Measurements from ENCODE around the gene MYH2. TPM values are rescaled to one million over a fixed set of nuclear protein-coding genes. Genes with fewer than 3 reads are reported as not detected.

Gene MYH2
- total and polyA plus RNA-seq, 2 of the 13 experiments (the other 11 are each of a cell fraction or from before 2014, with no cell fraction given): not detected

- 9% methylated on average over 6 of the region's 6 CpGs for WGBS (ENCODE audit: low lambda C conversion rate)
- POLR2A ChIA-PET: no interaction called here
- DNase-seq (ENCODE audit: low spot score): no peak
- CTCF ChIA-PET (ENCODE audit: low intra/inter-chr PET ratio, low total read pairs): no interaction called here
- no peaks in the 10 kb centered on the region for H3K79me2 ChIP-seq (ENCODE audit: insufficient read depth, low read length)
- H3K9me3 ChIP-seq (ENCODE audit: low read length): peaks cover under 1% of the 10 kb centered on the region; the same call in 1 of the 2 replicates
- no peaks in the 10 kb centered on the region for H3K4me1 ChIP-seq (ENCODE audit: insufficient read depth, low read length)
- H3K9ac ChIP-seq (ENCODE audit: insufficient read depth, low read depth, low read length): no peak overlapping the region
- FAIRE-seq: no peak
- in situ Hi-C loops (cut with HindIII; ENCODE audit: extremely low pct_ligation_motif_present, low pct_unique_long_range_greater_than_20kb) (no loop called here), intact Hi-C loops (cut with micrococcal nuclease; ENCODE audit: unreplicated experiment) (no loop called here)
- H3K27me3 ChIP-seq (ENCODE audit: control insufficient read depth in 1 of 2, insufficient read depth in 2 of 2, low read length in 2 of 2): peaks cover 0 to 20% of the 10 kb centered on the region in 2 experiments; a peak in 4 of 5 replicates
- H3K4me3 ChIP-seq (replicated peaks in 1 of 3; ENCODE audit: insufficient read depth in 1 of 3, low read depth in 2 of 3, low read length in 3 of 3): no peak overlapping the region
- no peak overlapping the region for H3K27ac ChIP-seq (ENCODE audit: extremely low read length, insufficient read depth, low read length)
- H3K36me3 ChIP-seq (replicated peaks in 1 of 2; ENCODE audit: control insufficient read depth in 1 of 2, insufficient read depth in 2 of 2, low read length in 2 of 2): no peaks in the 10 kb centered on the region
- no peak for TF ChIP-seq ZNF276 (CRISPR knock-in tag; IDR thresholded peaks at IDR 0.05; ENCODE audit: low read depth)
- 0 out of 2 replicates have a peak, but pooled peaks have one; percentile 12 for TF ChIP-seq CREB1 (IDR thresholded peaks at IDR 0.05)
- TF ChIP-seq CREB1 (CRISPR knock-in tag; IDR thresholded peaks at IDR 0.05): no peak
- no peak for TF ChIP-seq ZBTB14 (CRISPR knock-in tag; IDR thresholded peaks at IDR 0.05)
- TF ChIP-seq FOSL2 (CRISPR knock-in tag; IDR thresholded peaks at IDR 0.05): peak; percentile 31; the same call in 1 of the 2 replicates
- TF ChIP-seq ZNF816 (CRISPR knock-in tag; IDR thresholded peaks at IDR 0.05; ENCODE audit: borderline replicate concordance): no peak
- TF ChIP-seq TRIM22 (IDR thresholded peaks at IDR 0.05): no peak
- no peak for TF ChIP-seq MYNN (CRISPR knock-in tag; IDR thresholded peaks at IDR 0.05; ENCODE audit: low read depth)
- TF ChIP-seq ZNF670 (CRISPR knock-in tag; IDR thresholded peaks at IDR 0.05; ENCODE audit: borderline replicate concordance): no peak
- TF ChIP-seq ZNF17 (CRISPR knock-in tag; IDR thresholded peaks at IDR 0.05): no peak
- no peak for TF ChIP-seq KAT2B (IDR thresholded peaks at IDR 0.05; ENCODE audit: borderline replicate concordance, low read depth, low read length)
- no peak for TF ChIP-seq ZNF607 (CRISPR knock-in tag; IDR thresholded peaks at IDR 0.05; ENCODE audit: borderline replicate concordance)
- H3K4me2 ChIP-seq (ENCODE audit: low read depth, low read length): no peak overlapping the region
- no peak; the same call in 2 of the 3 replicates for ATAC-seq
- no peak overlapping the region for H2AFZ ChIP-seq (ENCODE audit: low read length)
- no peaks in the 10 kb centered on the region for H4K20me1 ChIP-seq (ENCODE audit: insufficient read depth, low read length)
- no TSS peak for BruUV-seq (replicated peaks)
Measured at GRCh38 chr17:10547351-10547750, 2.1 kb downstream of the MYH2 start.

All from HepG2 (cell line).